CD14-positive monocyte (primary cell): ENCODE results near the gene SLC7A10. TPM values are rescaled to one million over a fixed set of nuclear protein-coding genes. Genes with fewer than 3 reads are reported as not detected.

Experiments
- DNase-seq, 3 donors: peaks; one replicate each; pipeline ENCODE4 v3.0.0-alpha.2; 2011 to 2022
- H2AFZ ChIP-seq: 2 replicates; pipeline ENCODE4 v1.6.0; 2012; ENCODE audit warnings: mild to moderate bottlenecking, low read depth, low read length, inconsistent platforms; ENCODE audit not compliant: insufficient read depth, poor library complexity, severe bottlenecking
- H3K27ac ChIP-seq, 2 donors: 1 replicate in 1 of 2; 2 replicates in 1 of 2; pipeline ENCODE4 v1.5.1; 2012 to 2013; ENCODE audit warnings: low read length in 2 of 2, control low read depth in 1 of 2, inconsistent platforms in 1 of 2, low read depth in 1 of 2, mild to moderate bottlenecking in 1 of 2
- H3K27me3 ChIP-seq, 2 donors: one replicate each; pipeline versions ENCODE4 v1.6.0 to v1.6.1; 2011 to 2013; ENCODE audit warnings: low read length in 2 of 2; ENCODE audit not compliant: control insufficient read depth in 2 of 2, insufficient read depth in 2 of 2
- H3K36me3 ChIP-seq, 2 donors: replicated peaks in 1 of 2; 1 replicate in 1 of 2; 2 replicates in 1 of 2; pipeline versions ENCODE4 v1.5.1 to v1.6.1; 2012 to 2013; ENCODE audit warnings: low read length in 2 of 2, control low read depth in 1 of 2, inconsistent platforms in 1 of 2, mild to moderate bottlenecking in 1 of 2; ENCODE audit not compliant: insufficient read depth in 2 of 2, control insufficient read depth in 1 of 2
- H3K4me1 ChIP-seq, 2 donors: 1 replicate in 1 of 2; 2 replicates in 1 of 2; pipeline versions ENCODE4 v1.5.1 to v1.6.1; 2012 to 2013; ENCODE audit warnings: low read length in 2 of 2, control low read depth in 1 of 2, inconsistent platforms in 1 of 2, mild to moderate bottlenecking in 1 of 2, moderate library complexity in 1 of 2; ENCODE audit not compliant: insufficient read depth in 2 of 2, control insufficient read depth in 1 of 2
- H3K4me2 ChIP-seq: replicated peaks from 2 replicates; pipeline ENCODE3; 2012; ENCODE audit warnings: low read length, moderate library complexity, mild to moderate bottlenecking; ENCODE audit not compliant: poor library complexity, severe bottlenecking; ENCODE audit errors: extremely low read depth
- H3K4me3 ChIP-seq, 3 experiments: fragments of 200-600 bp in 1 of 3; sonication (generic) in 1 of 3; replicated peaks in 1 of 3; 1 replicate in 2 of 3; 2 replicates in 1 of 3; pipeline ENCODE4 v1.5.1; 2011 to 2013; ENCODE audit warnings: low read length in 3 of 3, mild to moderate bottlenecking in 3 of 3, control low read depth in 2 of 3, low read depth in 2 of 3, inconsistent platforms in 1 of 3, moderate library complexity in 1 of 3
- H3K79me2 ChIP-seq: 2 replicates; pipeline ENCODE4 v1.6.0; 2012; ENCODE audit warnings: mild to moderate bottlenecking, control low read depth, inconsistent platforms, low read length, moderate library complexity; ENCODE audit not compliant: insufficient read depth
- H3K9ac ChIP-seq: 2 replicates; pipeline ENCODE4 v1.6.0; 2017; ENCODE audit warnings: low read length, mild to moderate bottlenecking; ENCODE audit not compliant: insufficient read depth, poor library complexity, severe bottlenecking
- H3K9me3 ChIP-seq, 2 donors: replicated peaks in 1 of 2; 1 replicate in 1 of 2; 2 replicates in 1 of 2; pipeline versions ENCODE4 v1.5.1 to v1.6.1; 2012 to 2013; ENCODE audit warnings: low read length in 2 of 2, control low read depth in 1 of 2; ENCODE audit not compliant: control insufficient read depth in 1 of 2, insufficient read depth in 1 of 2
- H4K20me1 ChIP-seq: 2 replicates; pipeline ENCODE4 v1.6.0; 2012; ENCODE audit warnings: mild to moderate bottlenecking, low read length, control low read depth, moderate library complexity; ENCODE audit not compliant: insufficient read depth
- H3K27ac Mint-ChIP-seq, 7 donors: one replicate each; pipeline ENCODE4 v1.8.0; 2020; ENCODE audit warnings: mild to moderate bottlenecking in 7 of 7, mixed read lengths in 7 of 7, moderate library complexity in 6 of 7, inconsistent platforms in 2 of 7
- H3K27me3 Mint-ChIP-seq, 3 donors: one replicate each; pipeline ENCODE4 v1.8.0; 2021 to 2022; ENCODE audit warnings: low read depth in 3 of 3, mild to moderate bottlenecking in 3 of 3, mixed read lengths in 3 of 3, moderate library complexity in 3 of 3, inconsistent platforms in 1 of 3
- H3K36me3 Mint-ChIP-seq, 2 donors: one replicate each; pipeline ENCODE4 v1.8.0; 2020; ENCODE audit warnings: mixed read lengths in 2 of 2, inconsistent platforms in 1 of 2, mild to moderate bottlenecking in 1 of 2
- H3K4me1 Mint-ChIP-seq: one replicate; pipeline ENCODE4 v1.8.0; 2020; ENCODE audit warnings: mild to moderate bottlenecking, mixed read lengths
- H3K4me3 Mint-ChIP-seq, 2 donors: one replicate each; pipeline ENCODE4 v1.8.0; 2020; ENCODE audit warnings: mild to moderate bottlenecking in 2 of 2, mixed read lengths in 2 of 2, moderate library complexity in 1 of 2
- H3K9me3 Mint-ChIP-seq, 7 donors: one replicate each; pipeline ENCODE4 v1.8.0; 2020 to 2022; ENCODE audit warnings: mixed read lengths in 7 of 7, mild to moderate bottlenecking in 6 of 7, moderate library complexity in 6 of 7, inconsistent platforms in 2 of 7
- WGBS: methylation state at CpG from one replicate; pipeline ENCODE4 v1.1.5; 2013; ENCODE audit warnings: missing lambda C conversion rate; ENCODE audit not compliant: insufficient coverage; 5-methylcytosine and 5-hydroxymethylcytosine counted together
- intact Hi-C, 2 donors: fragments of 100-400 bp; cut with micrococcal nuclease; formaldehyde crosslinking; loops; one replicate each; pipeline versions ENCODE4 v1.15.0 to v1.15.1; 2023
- polyA plus RNA-seq, 3 donors: library from polyadenylated mRNA; depleted of rRNA in 1 of 3; unstranded in 2 of 3; stranded (reverse) in 1 of 3; fragments of 300-500 nt in 2 of 3; fragments of >200 nt in 1 of 3; fragmentation: Illumina TruSeq in 2 of 3; gene quantifications; 1 replicate in 2 of 3; 2 replicates in 1 of 3; pipeline ENCODE4 v1.2.3, GENCODE V29; 2012 to 2021
- TF ChIP-seq, protein P1 (sequence below): fragments of 200-600 bp; IDR thresholded peaks from one replicate; pipeline ENCODE4 v1.8.0; 2022; ENCODE audit warnings: antibody characterized with exemption, mild to moderate bottlenecking

The SLC7A10 gene
- polyA plus RNA-seq, 3 donors = 0.52 TPM; not detected in 2

DNA sequence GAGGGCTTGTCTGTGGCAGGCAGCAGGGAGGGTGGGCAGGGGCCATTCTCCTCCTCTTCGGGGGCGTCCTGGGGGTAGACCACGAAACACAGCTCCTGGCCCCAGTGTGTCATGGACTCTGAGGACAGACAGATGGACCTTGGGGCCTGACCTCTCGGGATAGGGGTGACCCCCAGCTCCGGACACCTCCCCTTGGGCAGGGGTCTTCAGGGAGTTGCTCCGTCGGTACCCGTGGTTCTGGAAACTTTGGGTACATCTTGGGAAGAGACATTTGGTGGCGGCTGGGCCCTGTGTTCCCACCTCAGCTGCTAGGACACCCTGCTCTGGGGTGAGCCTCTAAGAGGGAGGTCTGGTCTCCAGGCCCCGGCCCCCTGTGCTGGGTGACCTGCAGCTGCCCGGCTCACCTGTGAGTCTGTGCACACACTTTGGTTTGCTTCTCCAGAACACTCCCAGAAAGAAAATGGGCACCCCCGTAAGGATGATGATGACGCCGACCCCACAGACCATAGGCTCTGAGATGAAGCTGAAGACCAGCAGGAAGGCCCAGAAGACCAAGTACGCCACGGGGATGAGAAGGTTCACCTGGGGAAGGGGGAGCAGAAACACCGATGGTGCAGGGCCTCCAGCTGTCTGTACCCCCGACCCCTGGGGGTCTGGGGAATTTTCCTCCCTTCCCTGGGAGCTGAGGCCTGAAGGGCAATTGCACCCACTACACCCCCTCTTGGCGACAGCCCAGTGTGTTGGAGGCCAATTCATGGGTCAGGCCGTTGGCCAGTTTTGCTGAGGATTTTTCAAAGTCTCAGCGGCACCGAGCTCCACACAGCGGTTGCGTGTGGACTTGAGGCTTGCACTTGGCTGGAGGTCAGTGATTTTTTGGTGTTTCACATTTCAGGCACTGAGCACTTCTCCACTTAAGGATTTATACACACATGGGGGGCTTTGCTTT, 16.5 kb downstream of the SLC7A10 start:
- Histone ChIP-seq H3K9ac (no peak overlapping the region), H3K4me3 (no peak overlapping the region), H3K27ac (no peak overlapping the region), H3K36me3 (peaks cover 30 to 36% of the 10 kb centered on the region in 2 donors), H3K9me3 (no peaks in the 10 kb centered on the region), H3K27me3 (no peaks in the 10 kb centered on the region), H3K4me1 (peaks cover 12 to 13% of the 10 kb centered on the region in 2 donors), H3K4me2 (no peak overlapping the region), H3K79me2 (no peaks in the 10 kb centered on the region), H4K20me1 (no peaks in the 10 kb centered on the region), H2AFZ (no peak overlapping the region)
- no peak for DNase-seq
- H3K4me3 Mint-ChIP-seq = no peak overlapping the region
- H3K4me1 Mint-ChIP-seq = peaks cover 10% of the 10 kb centered on the region
- no peaks in the 10 kb centered on the region for H3K27me3 Mint-ChIP-seq
- no peaks in the 10 kb centered on the region for H3K9me3 Mint-ChIP-seq
- H3K36me3 Mint-ChIP-seq = peaks cover 8 to 31% of the 10 kb centered on the region in 2 donors
- intact Hi-C loops = no loop called here
- WGBS = 86% methylated on average over 15 of the region's 24 CpGs
- TF ChIP-seq, protein P1, sequence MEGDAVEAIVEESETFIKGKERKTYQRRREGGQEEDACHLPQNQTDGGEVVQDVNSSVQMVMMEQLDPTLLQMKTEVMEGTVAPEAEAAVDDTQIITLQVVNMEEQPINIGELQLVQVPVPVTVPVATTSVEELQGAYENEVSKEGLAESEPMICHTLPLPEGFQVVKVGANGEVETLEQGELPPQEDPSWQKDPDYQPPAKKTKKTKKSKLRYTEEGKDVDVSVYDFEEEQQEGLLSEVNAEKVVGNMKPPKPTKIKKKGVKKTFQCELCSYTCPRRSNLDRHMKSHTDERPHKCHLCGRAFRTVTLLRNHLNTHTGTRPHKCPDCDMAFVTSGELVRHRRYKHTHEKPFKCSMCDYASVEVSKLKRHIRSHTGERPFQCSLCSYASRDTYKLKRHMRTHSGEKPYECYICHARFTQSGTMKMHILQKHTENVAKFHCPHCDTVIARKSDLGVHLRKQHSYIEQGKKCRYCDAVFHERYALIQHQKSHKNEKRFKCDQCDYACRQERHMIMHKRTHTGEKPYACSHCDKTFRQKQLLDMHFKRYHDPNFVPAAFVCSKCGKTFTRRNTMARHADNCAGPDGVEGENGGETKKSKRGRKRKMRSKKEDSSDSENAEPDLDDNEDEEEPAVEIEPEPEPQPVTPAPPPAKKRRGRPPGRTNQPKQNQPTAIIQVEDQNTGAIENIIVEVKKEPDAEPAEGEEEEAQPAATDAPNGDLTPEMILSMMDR = no peak
- peak overlapping the region in 1 of 7 donors; percentile 27 for H3K27ac Mint-ChIP-seq

DNA sequence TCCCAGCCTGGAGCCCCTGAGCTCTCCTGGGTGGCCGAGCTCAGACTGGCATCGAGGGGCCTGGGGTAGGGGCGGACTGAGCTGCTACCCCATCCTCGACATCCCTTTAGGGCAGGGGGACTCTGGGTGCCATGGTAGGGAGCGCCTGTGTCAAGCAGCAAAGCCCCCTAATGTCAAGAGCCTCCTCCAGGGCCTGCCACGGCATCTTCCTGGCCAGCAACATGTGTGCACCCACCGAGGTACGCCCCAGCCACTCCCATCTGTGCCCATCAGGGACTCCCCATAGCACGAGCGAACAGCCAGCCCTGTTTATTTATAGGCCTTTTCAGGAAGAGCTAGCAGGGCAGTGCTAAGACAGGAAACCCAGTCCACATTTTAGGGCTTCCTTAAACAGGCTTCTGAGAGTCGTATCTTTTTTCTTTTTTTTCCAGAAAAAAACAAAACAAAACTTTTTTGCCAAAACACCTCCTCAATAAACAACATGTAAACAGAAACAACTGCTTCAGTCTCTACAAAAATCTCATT, 17.2 kb downstream of the SLC7A10 start:
- Histone ChIP-seq H3K4me3 (no peak overlapping the region), H4K20me1 (no peaks in the 10 kb centered on the region), H3K4me2 (no peak overlapping the region), H3K9me3 (no peaks in the 10 kb centered on the region), H3K79me2 (no peaks in the 10 kb centered on the region), H3K36me3 (peaks cover 36 to 44% of the 10 kb centered on the region in 2 donors), H3K9ac (peak overlapping the region; percentile 15), H3K27me3 (no peaks in the 10 kb centered on the region), H2AFZ (no peak overlapping the region), H3K4me1 (peaks cover 12 to 13% of the 10 kb centered on the region in 2 donors), H3K27ac (no peak overlapping the region)
- 32% methylated on average over 9 of the region's 11 CpGs for WGBS
- peaks cover 10% of the 10 kb centered on the region for H3K4me1 Mint-ChIP-seq
- peak overlapping the region in 1 of 7 donors; percentile 36 for H3K27ac Mint-ChIP-seq
- intact Hi-C loops = no loop called here
- H3K27me3 Mint-ChIP-seq = no peaks in the 10 kb centered on the region
- H3K36me3 Mint-ChIP-seq = peaks cover 13 to 38% of the 10 kb centered on the region in 2 donors
- no peaks in the 10 kb centered on the region for H3K9me3 Mint-ChIP-seq
- DNase-seq = no peak
- peak overlapping the region in 1 of 2 donors; percentile 26 for H3K4me3 Mint-ChIP-seq
- TF ChIP-seq, protein P1 = no peak
